CD14-positive monocyte (primary cell): ENCODE measurements around the gene EFHC1. TPM values are rescaled to one million over a fixed set of nuclear protein-coding genes. Genes with fewer than 3 reads are reported as not detected.

ENCODE experiments used
- DNase-seq, 3 donors: peaks; one replicate each; pipeline ENCODE4 v3.0.0-alpha.2; 2011 to 2022
- H2AFZ ChIP-seq: 2 replicates; pipeline ENCODE4 v1.6.0; 2012; ENCODE audit warnings: mild to moderate bottlenecking, low read depth, low read length, inconsistent platforms; ENCODE audit not compliant: insufficient read depth, poor library complexity, severe bottlenecking
- H3K27ac ChIP-seq, 2 donors: 1 replicate in 1 of 2; 2 replicates in 1 of 2; pipeline ENCODE4 v1.5.1; 2012 to 2013; ENCODE audit warnings: low read length in 2 of 2, control low read depth in 1 of 2, inconsistent platforms in 1 of 2, low read depth in 1 of 2, mild to moderate bottlenecking in 1 of 2
- H3K27me3 ChIP-seq, 2 donors: one replicate each; pipeline versions ENCODE4 v1.6.0 to v1.6.1; 2011 to 2013; ENCODE audit warnings: low read length in 2 of 2; ENCODE audit not compliant: control insufficient read depth in 2 of 2, insufficient read depth in 2 of 2
- H3K36me3 ChIP-seq, 2 donors: replicated peaks in 1 of 2; 1 replicate in 1 of 2; 2 replicates in 1 of 2; pipeline versions ENCODE4 v1.5.1 to v1.6.1; 2012 to 2013; ENCODE audit warnings: low read length in 2 of 2, control low read depth in 1 of 2, inconsistent platforms in 1 of 2, mild to moderate bottlenecking in 1 of 2; ENCODE audit not compliant: insufficient read depth in 2 of 2, control insufficient read depth in 1 of 2
- H3K4me1 ChIP-seq, 2 donors: 1 replicate in 1 of 2; 2 replicates in 1 of 2; pipeline versions ENCODE4 v1.5.1 to v1.6.1; 2012 to 2013; ENCODE audit warnings: low read length in 2 of 2, control low read depth in 1 of 2, inconsistent platforms in 1 of 2, mild to moderate bottlenecking in 1 of 2, moderate library complexity in 1 of 2; ENCODE audit not compliant: insufficient read depth in 2 of 2, control insufficient read depth in 1 of 2
- H3K4me2 ChIP-seq: replicated peaks from 2 replicates; pipeline ENCODE3; 2012; ENCODE audit warnings: low read length, moderate library complexity, mild to moderate bottlenecking; ENCODE audit not compliant: poor library complexity, severe bottlenecking; ENCODE audit errors: extremely low read depth
- H3K4me3 ChIP-seq, 3 experiments: fragments of 200-600 bp in 1 of 3; sonication (generic) in 1 of 3; replicated peaks in 1 of 3; 1 replicate in 2 of 3; 2 replicates in 1 of 3; pipeline ENCODE4 v1.5.1; 2011 to 2013; ENCODE audit warnings: low read length in 3 of 3, mild to moderate bottlenecking in 3 of 3, control low read depth in 2 of 3, low read depth in 2 of 3, inconsistent platforms in 1 of 3, moderate library complexity in 1 of 3
- H3K79me2 ChIP-seq: 2 replicates; pipeline ENCODE4 v1.6.0; 2012; ENCODE audit warnings: mild to moderate bottlenecking, control low read depth, inconsistent platforms, low read length, moderate library complexity; ENCODE audit not compliant: insufficient read depth
- H3K9ac ChIP-seq: 2 replicates; pipeline ENCODE4 v1.6.0; 2017; ENCODE audit warnings: low read length, mild to moderate bottlenecking; ENCODE audit not compliant: insufficient read depth, poor library complexity, severe bottlenecking
- H3K9me3 ChIP-seq, 2 donors: replicated peaks in 1 of 2; 1 replicate in 1 of 2; 2 replicates in 1 of 2; pipeline versions ENCODE4 v1.5.1 to v1.6.1; 2012 to 2013; ENCODE audit warnings: low read length in 2 of 2, control low read depth in 1 of 2; ENCODE audit not compliant: control insufficient read depth in 1 of 2, insufficient read depth in 1 of 2
- H4K20me1 ChIP-seq: 2 replicates; pipeline ENCODE4 v1.6.0; 2012; ENCODE audit warnings: mild to moderate bottlenecking, low read length, control low read depth, moderate library complexity; ENCODE audit not compliant: insufficient read depth
- H3K27ac Mint-ChIP-seq, 7 donors: one replicate each; pipeline ENCODE4 v1.8.0; 2020; ENCODE audit warnings: mild to moderate bottlenecking in 7 of 7, mixed read lengths in 7 of 7, moderate library complexity in 6 of 7, inconsistent platforms in 2 of 7
- H3K27me3 Mint-ChIP-seq, 3 donors: one replicate each; pipeline ENCODE4 v1.8.0; 2021 to 2022; ENCODE audit warnings: low read depth in 3 of 3, mild to moderate bottlenecking in 3 of 3, mixed read lengths in 3 of 3, moderate library complexity in 3 of 3, inconsistent platforms in 1 of 3
- H3K36me3 Mint-ChIP-seq, 2 donors: one replicate each; pipeline ENCODE4 v1.8.0; 2020; ENCODE audit warnings: mixed read lengths in 2 of 2, inconsistent platforms in 1 of 2, mild to moderate bottlenecking in 1 of 2
- H3K4me1 Mint-ChIP-seq: one replicate; pipeline ENCODE4 v1.8.0; 2020; ENCODE audit warnings: mild to moderate bottlenecking, mixed read lengths
- H3K4me3 Mint-ChIP-seq, 2 donors: one replicate each; pipeline ENCODE4 v1.8.0; 2020; ENCODE audit warnings: mild to moderate bottlenecking in 2 of 2, mixed read lengths in 2 of 2, moderate library complexity in 1 of 2
- H3K9me3 Mint-ChIP-seq, 7 donors: one replicate each; pipeline ENCODE4 v1.8.0; 2020 to 2022; ENCODE audit warnings: mixed read lengths in 7 of 7, mild to moderate bottlenecking in 6 of 7, moderate library complexity in 6 of 7, inconsistent platforms in 2 of 7
- CTCF ChIP-seq: fragments of 200-600 bp; IDR thresholded peaks from one replicate; pipeline ENCODE4 v1.8.0; 2022; ENCODE audit warnings: antibody characterized with exemption, mild to moderate bottlenecking
- WGBS: methylation state at CpG from one replicate; pipeline ENCODE4 v1.1.5; 2013; ENCODE audit warnings: missing lambda C conversion rate; ENCODE audit not compliant: insufficient coverage; 5-methylcytosine and 5-hydroxymethylcytosine counted together
- intact Hi-C, 2 donors: fragments of 100-400 bp; cut with micrococcal nuclease; formaldehyde crosslinking; loops; one replicate each; pipeline versions ENCODE4 v1.15.0 to v1.15.1; 2023
- polyA plus RNA-seq, 3 donors: library from polyadenylated mRNA; depleted of rRNA in 1 of 3; unstranded in 2 of 3; stranded (reverse) in 1 of 3; fragments of 300-500 nt in 2 of 3; fragments of >200 nt in 1 of 3; fragmentation: Illumina TruSeq in 2 of 3; gene quantifications; 1 replicate in 2 of 3; 2 replicates in 1 of 3; pipeline ENCODE4 v1.2.3, GENCODE V29; 2012 to 2021

Gene EFHC1
- polyA plus RNA-seq, 3 donors, result 0.30 to 13.5 (median 2.3) TPM

- Histone ChIP-seq H3K36me3 (no peaks in the 10 kb centered on the region), H3K27me3 (no peaks in the 10 kb centered on the region), H2AFZ (no peak overlapping the region), H3K9me3 (no peaks in the 10 kb centered on the region), H3K9ac (no peak overlapping the region), H4K20me1 (no peaks in the 10 kb centered on the region), H3K27ac (no peak overlapping the region), H3K4me1 (peaks cover 12 to 21% of the 10 kb centered on the region in 2 donors), H3K4me3 (no peak overlapping the region), H3K4me2 (no peak overlapping the region), H3K79me2 (no peaks in the 10 kb centered on the region)
- no peaks in the 10 kb centered on the region for H3K27me3 Mint-ChIP-seq
- no peak for DNase-seq
- no CpG with 5 or more reads among the region's 3 CpGs for WGBS
- no peak for TF ChIP-seq CTCF
- H3K36me3 Mint-ChIP-seq, result peaks cover 4 to 19% of the 10 kb centered on the region in 2 donors
- peaks cover 0 to 7% (median 6%) of the 10 kb centered on the region in 7 donors for H3K9me3 Mint-ChIP-seq
- peak overlapping the region in 1 of 7 donors; percentile 22 for H3K27ac Mint-ChIP-seq
- intact Hi-C loops, result no loop called here
- peaks cover 33% of the 10 kb centered on the region for H3K4me1 Mint-ChIP-seq
- H3K4me3 Mint-ChIP-seq, result peak overlapping the region in 1 of 2 donors; percentile 27
Observed at GRCh38 chr6:52493669-52494068, 73.5 kb downstream of the EFHC1 start.

GRCh38 chr6:52494298-52495072 lies 74.3 kb downstream of the EFHC1 start:
- Mint-ChIP-seq H3K4me1 (peaks cover 33% of the 10 kb centered on the region), H3K27me3 (no peaks in the 10 kb centered on the region), H3K27ac (no peak overlapping the region), H3K36me3 (peaks cover 4 to 18% of the 10 kb centered on the region in 2 donors), H3K4me3 (no peak overlapping the region), H3K9me3 (peaks cover 0 to 7% (median 6%) of the 10 kb centered on the region in 7 donors)
- DNase-seq, result no peak
- Histone ChIP-seq H3K4me1 (peaks cover 12 to 21% of the 10 kb centered on the region in 2 donors), H3K9me3 (no peaks in the 10 kb centered on the region), H2AFZ (no peak overlapping the region), H3K79me2 (no peaks in the 10 kb centered on the region), H3K36me3 (no peaks in the 10 kb centered on the region), H3K4me3 (no peak overlapping the region), H3K27me3 (no peaks in the 10 kb centered on the region), H4K20me1 (no peaks in the 10 kb centered on the region), H3K4me2 (no peak overlapping the region), H3K9ac (no peak overlapping the region), H3K27ac (no peak overlapping the region)
- WGBS, result 100% methylated on average over 2 of the region's 7 CpGs
- intact Hi-C loops, result no loop called here
- TF ChIP-seq CTCF, result no peak
